Sigmoid colon (tissue), 7 donors: ENCODE data around the gene PDK1. TPM values are rescaled to one million over a fixed set of nuclear protein-coding genes. Genes with fewer than 3 reads are reported as not detected.

Experiments used
- DNase-seq: peaks from one replicate; pipeline ENCODE4 v3.0.0-alpha.2; 2019
- H3K27ac ChIP-seq, 4 donors: fragments of 200-600 bp; sonication (generic); one replicate each; pipeline ENCODE4 v1.5.1; 2016 to 2019; ENCODE audit warnings: mild to moderate bottlenecking in 1 of 4
- H3K27me3 ChIP-seq, 3 donors: fragments of 200-600 bp; sonication (generic); one replicate each; pipeline ENCODE4 v1.5.1; 2019; ENCODE audit warnings: mild to moderate bottlenecking in 1 of 3
- H3K36me3 ChIP-seq, 4 donors: fragments of 200-600 bp; sonication (generic); one replicate each; pipeline ENCODE4 v1.5.1; 2016 to 2019
- H3K4me1 ChIP-seq, 4 donors: fragments of 200-600 bp; sonication (generic); one replicate each; pipeline ENCODE4 v1.5.1; 2017 to 2019
- H3K4me3 ChIP-seq, 4 donors: fragments of 200-600 bp; sonication (generic); one replicate each; pipeline ENCODE4 v1.5.1; 2017 to 2019; ENCODE audit warnings: mild to moderate bottlenecking in 2 of 4, moderate library complexity in 1 of 4
- H3K9me3 ChIP-seq, 4 donors: fragments of 200-600 bp in 3 of 4; sonication (generic) in 3 of 4; one replicate each; pipeline versions ENCODE4 v1.5.1 to v1.6.1; 2013 to 2019
- CTCF ChIP-seq, 4 experiments: fragments of 450-650 bp in 3 of 4; fragments of 200-600 bp in 1 of 4; IDR thresholded peaks; one replicate each; pipeline ENCODE4 v1.5.1; 2016 to 2019; ENCODE audit warnings: antibody characterized with exemption in 4 of 4, mild to moderate bottlenecking in 3 of 4, moderate library complexity in 2 of 4
- EP300 ChIP-seq, 4 donors: sonication (generic); formaldehyde crosslinking; IDR thresholded peaks; one replicate each; pipeline ENCODE4 v1.6.1; 2017; ENCODE audit warnings: antibody characterized with exemption in 4 of 4
- POLR2A ChIP-seq, 2 donors: fragments of 450-650 bp; IDR thresholded peaks; one replicate each; pipeline ENCODE4 v1.6.1; 2016; ENCODE audit warnings: antibody characterized with exemption in 2 of 2, mild to moderate bottlenecking in 2 of 2, moderate library complexity in 2 of 2
- POLR2AphosphoS5 ChIP-seq, 4 donors: sonication (generic); formaldehyde crosslinking; IDR thresholded peaks; one replicate each; pipeline ENCODE4 v1.6.1; 2017; ENCODE audit warnings: antibody characterized with exemption in 4 of 4
- WGBS, 2 donors: extraction: QIAGEN DNeasy Blood & Tissue Kit; methylation state at CpG; one replicate each; pipeline ENCODE4 v1.1.7; 2013; 5-methylcytosine and 5-hydroxymethylcytosine counted together
- intact Hi-C: fragments of 100-400 bp; cut with DNase I; formaldehyde crosslinking; loops from one replicate; pipeline ENCODE4 v1.15.1; 2023
- polyA plus RNA-seq, 3 donors: library from polyadenylated mRNA; stranded (reverse); fragments of 200-250 nt; gene quantifications; one replicate each; pipeline ENCODE4 v1.2.3, GENCODE V29; 2013
- total RNA-seq, 4 donors: library from RNA; depleted of rRNA; stranded (reverse); fragments of >200 nt; gene quantifications; one replicate each; pipeline ENCODE4 v1.1.0, GENCODE V29; 2016
- donor health status: healthy with polysubstance abuse.
- donor health status: Bipolar disorder and iron deficiency.
- donor health status: healthy.

Gene PDK1
- total and polyA plus RNA-seq, 7 donors = 3.5 to 15.0 (median 6.4) TPM

- TF ChIP-seq EP300 (IDR thresholded peaks at IDR 0.05) = no peak
- TF ChIP-seq POLR2A (IDR thresholded peaks at IDR 0.05) = no peak
- no peak for TF ChIP-seq CTCF (IDR thresholded peaks at IDR 0.05)
- no peak for TF ChIP-seq POLR2AphosphoS5 (IDR thresholded peaks at IDR 0.05)
- no peak for DNase-seq
- Histone ChIP-seq H3K9me3 (no peaks in the 10 kb centered on the region), H3K4me3 (no peak overlapping the region), H3K36me3 (no peaks in the 10 kb centered on the region), H3K4me1 (no peaks in the 10 kb centered on the region), H3K27me3 (no peaks in the 10 kb centered on the region), H3K27ac (no peak overlapping the region)
- 88 to 95% methylated on average over 6 of the region's 6 CpGs for WGBS, 2 donors
- intact Hi-C loops = no loop called here
These were observed 59.0 kb downstream of the PDK1 start for GRCh38 chr2:172614932-172615331.

- DNase-seq = no peak
- Histone ChIP-seq H3K4me1 (no peaks in the 10 kb centered on the region), H3K9me3 (no peaks in the 10 kb centered on the region), H3K36me3 (no peaks in the 10 kb centered on the region), H3K27ac (no peak overlapping the region), H3K4me3 (no peak overlapping the region), H3K27me3 (no peaks in the 10 kb centered on the region)
- TF ChIP-seq CTCF (IDR thresholded peaks at IDR 0.05) (no peak), POLR2A (IDR thresholded peaks at IDR 0.05) (no peak), EP300 (IDR thresholded peaks at IDR 0.05) (no peak), POLR2AphosphoS5 (IDR thresholded peaks at IDR 0.05) (no peak)
- intact Hi-C loops = no loop called here
- WGBS, 2 donors = 86 to 95% methylated on average over 5 of the region's 5 CpGs
These were observed 59.9 kb downstream of the PDK1 start for GRCh38 chr2:172615727-172616261.

GRCh38 chr2:172617115-172617514 is 61.2 kb downstream of the PDK1 start:
- 98% methylated on average over 2 of the region's 2 CpGs for WGBS, 2 donors
- Histone ChIP-seq H3K9me3 (no peaks in the 10 kb centered on the region), H3K36me3 (no peaks in the 10 kb centered on the region), H3K4me1 (no peaks in the 10 kb centered on the region), H3K27me3 (no peaks in the 10 kb centered on the region), H3K4me3 (no peak overlapping the region), H3K27ac (no peak overlapping the region)
- DNase-seq = no peak
- intact Hi-C loops = no loop called here
- TF ChIP-seq CTCF (IDR thresholded peaks at IDR 0.05) = no peak
- TF ChIP-seq EP300 (IDR thresholded peaks at IDR 0.05) = no peak
- TF ChIP-seq POLR2AphosphoS5 (IDR thresholded peaks at IDR 0.05) = no peak
- TF ChIP-seq POLR2A (IDR thresholded peaks at IDR 0.05) = no peak

GRCh38 chr2:172623249-172623965 is 67.5 kb downstream of the PDK1 start:
- Histone ChIP-seq H3K27ac (peak overlapping the region in 1 of 4 donors; percentile 45), H3K36me3 (no peaks in the 10 kb centered on the region), H3K4me3 (no peak overlapping the region), H3K9me3 (no peaks in the 10 kb centered on the region), H3K27me3 (no peaks in the 10 kb centered on the region), H3K4me1 (peaks cover 0 to 16% (median 9%) of the 10 kb centered on the region in 4 donors)
- TF ChIP-seq POLR2A (IDR thresholded peaks at IDR 0.05) = no peak
- TF ChIP-seq CTCF (IDR thresholded peaks at IDR 0.05) = no peak
- TF ChIP-seq POLR2AphosphoS5 (IDR thresholded peaks at IDR 0.05) = peak in 2 of 4 donors; percentile 46 to 59
- TF ChIP-seq EP300 (IDR thresholded peaks at IDR 0.05) = no peak
- no peak for DNase-seq
- WGBS, 2 donors = 77 to 87% methylated on average over 1 of the region's 1 CpG
- intact Hi-C loops = no loop called here
